ENCODE data around the gene TSPAN13.

GRCh38 chr7:16764942-16765341 is 11.4 kb downstream of the TSPAN13 start:
- TF ChIP-seq, protein P1, sequence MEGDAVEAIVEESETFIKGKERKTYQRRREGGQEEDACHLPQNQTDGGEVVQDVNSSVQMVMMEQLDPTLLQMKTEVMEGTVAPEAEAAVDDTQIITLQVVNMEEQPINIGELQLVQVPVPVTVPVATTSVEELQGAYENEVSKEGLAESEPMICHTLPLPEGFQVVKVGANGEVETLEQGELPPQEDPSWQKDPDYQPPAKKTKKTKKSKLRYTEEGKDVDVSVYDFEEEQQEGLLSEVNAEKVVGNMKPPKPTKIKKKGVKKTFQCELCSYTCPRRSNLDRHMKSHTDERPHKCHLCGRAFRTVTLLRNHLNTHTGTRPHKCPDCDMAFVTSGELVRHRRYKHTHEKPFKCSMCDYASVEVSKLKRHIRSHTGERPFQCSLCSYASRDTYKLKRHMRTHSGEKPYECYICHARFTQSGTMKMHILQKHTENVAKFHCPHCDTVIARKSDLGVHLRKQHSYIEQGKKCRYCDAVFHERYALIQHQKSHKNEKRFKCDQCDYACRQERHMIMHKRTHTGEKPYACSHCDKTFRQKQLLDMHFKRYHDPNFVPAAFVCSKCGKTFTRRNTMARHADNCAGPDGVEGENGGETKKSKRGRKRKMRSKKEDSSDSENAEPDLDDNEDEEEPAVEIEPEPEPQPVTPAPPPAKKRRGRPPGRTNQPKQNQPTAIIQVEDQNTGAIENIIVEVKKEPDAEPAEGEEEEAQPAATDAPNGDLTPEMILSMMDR (IDR thresholded peaks at IDR 0.05; ENCODE audit: poor library complexity, severe bottlenecking): no peak
- no peak for TF ChIP-seq EZH2 (IDR thresholded peaks at IDR 0.05; ENCODE audit: borderline replicate concordance, insufficient read depth, low read length, poor library complexity, severe bottlenecking)
- TF ChIP-seq REST (IDR thresholded peaks at IDR 0.05; ENCODE audit: borderline replicate concordance): no peak
- TF ChIP-seq SMC3 (conservative IDR thresholded peaks at IDR 0.05; ENCODE audit: poor library complexity): no peak
- no peak for TF ChIP-seq EP300 (conservative IDR thresholded peaks at IDR 0.05; ENCODE audit: poor library complexity, severe bottlenecking)

Data from neural cell (in vitro differentiated cells).